GM08714 (cell line): Measurements from ENCODE around the gene RHBDL2.

ENCODE experiments used
- H3K4me3 ChIP-seq: fragments of 200-500 bp; sonication (Bioruptor generic); 2 replicates; pipeline ENCODE4 v1.5.1; 2014; ENCODE audit warnings: mild to moderate bottlenecking, low read length, inconsistent platforms
- ZNF274 ChIP-seq: IDR thresholded peaks from 2 replicates; pipeline ENCODE4 v1.6.1; 2012; ENCODE audit warnings: mild to moderate bottlenecking, low read depth, low read length

Gene RHBDL2

DNA sequence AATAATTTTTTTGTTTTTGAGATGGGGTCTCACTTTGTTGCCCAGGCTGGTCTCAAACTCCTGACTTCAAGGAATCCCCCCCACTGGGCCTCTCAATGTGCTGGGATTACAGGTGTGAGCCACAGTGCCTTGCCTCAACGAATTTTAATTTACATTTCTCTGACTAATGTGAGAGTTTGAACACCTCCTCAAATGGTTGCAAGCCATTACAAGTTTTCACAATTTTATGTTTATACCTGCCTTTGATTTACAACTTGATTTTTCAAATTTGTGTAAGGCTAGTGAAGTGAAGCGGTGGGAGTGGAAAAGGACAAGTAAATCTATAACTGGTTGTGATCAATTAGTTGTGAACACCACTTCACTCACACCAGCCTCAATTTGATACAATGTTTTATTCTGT, 8.9 kb upstream of the RHBDL2 start:
- TF ChIP-seq ZNF274: no peak
- no peak overlapping the region for H3K4me3 ChIP-seq

DNA sequence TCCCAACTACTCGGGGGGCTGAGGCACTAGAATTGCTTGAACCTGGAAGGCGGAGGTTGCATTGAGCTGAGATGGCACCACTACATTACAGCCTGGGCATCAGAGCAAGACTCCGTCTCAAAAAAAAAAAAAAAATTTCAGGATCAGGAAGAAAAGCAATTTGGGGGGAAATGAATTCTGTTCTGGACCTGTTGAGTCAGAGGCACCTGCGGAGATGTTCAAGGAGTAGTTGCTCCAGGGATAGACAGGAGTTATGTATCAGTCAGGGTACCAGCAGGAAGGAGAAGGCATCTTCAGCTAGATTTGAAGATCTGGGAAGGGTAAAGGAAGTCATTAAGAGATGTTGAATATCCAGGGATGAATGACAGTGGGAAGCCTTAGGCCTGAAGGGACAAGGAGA, 2.9 kb upstream of the RHBDL2 start:
- no peak for TF ChIP-seq ZNF274
- no peak overlapping the region for H3K4me3 ChIP-seq

DNA sequence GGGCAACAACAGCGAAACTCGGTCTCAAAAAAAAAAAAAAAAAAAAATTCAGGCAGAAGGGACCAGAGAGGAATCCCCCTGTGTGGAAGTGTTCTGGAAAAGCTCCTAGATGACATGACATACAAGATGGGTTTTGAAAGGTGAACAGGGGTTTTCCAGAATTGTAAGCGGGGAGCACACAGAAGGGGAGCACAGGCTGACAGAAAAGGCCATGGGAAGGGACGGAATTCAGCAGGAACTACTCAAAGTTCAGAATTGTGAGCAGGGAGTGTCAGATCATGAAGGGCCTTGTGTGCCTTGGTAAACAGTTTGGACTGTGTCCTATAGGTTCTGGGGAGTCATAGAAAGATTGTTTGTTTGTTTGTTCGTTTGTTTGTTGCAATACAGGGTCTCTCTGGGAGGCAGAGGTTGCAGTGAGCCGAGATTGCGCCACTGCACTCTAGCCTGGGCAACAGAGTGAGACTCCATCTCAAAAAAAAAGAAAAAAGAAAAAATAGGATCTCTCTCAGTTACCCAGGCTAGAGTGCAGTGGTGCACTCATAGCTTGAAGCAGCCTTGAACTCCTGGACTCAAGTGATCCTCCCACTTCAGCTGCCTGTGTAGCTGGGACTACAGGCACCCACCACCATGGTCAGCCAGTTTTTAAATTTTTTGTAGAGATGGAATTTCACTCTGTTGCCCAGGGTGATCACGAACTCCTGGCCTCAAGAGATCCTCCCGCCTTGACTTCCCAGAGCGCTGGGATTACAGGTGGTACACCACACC, 1.2 kb upstream of the RHBDL2 start:
- H3K4me3 ChIP-seq: no peak overlapping the region
- no peak for TF ChIP-seq ZNF274

DNA sequence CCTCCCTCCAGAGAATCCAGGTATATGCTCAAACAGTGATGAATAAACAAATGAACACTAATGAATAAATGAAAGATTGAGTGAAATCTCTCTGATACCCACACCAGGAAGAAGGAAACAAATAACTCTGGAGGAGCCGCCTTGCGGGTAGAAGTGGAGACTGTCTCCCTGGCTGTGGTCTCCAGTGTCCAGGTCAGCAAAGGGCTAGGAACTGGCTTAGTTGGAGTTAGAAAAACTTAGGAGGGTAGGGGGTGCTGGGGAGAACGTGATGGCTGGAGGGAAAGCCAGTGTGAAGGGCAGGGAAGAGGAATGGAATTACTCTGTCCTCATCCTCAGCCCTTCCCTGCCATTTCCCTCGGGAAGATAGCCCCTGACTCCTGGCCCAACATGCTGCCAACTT, 537 bp downstream of the RHBDL2 start:
- no peak overlapping the region for H3K4me3 ChIP-seq

DNA sequence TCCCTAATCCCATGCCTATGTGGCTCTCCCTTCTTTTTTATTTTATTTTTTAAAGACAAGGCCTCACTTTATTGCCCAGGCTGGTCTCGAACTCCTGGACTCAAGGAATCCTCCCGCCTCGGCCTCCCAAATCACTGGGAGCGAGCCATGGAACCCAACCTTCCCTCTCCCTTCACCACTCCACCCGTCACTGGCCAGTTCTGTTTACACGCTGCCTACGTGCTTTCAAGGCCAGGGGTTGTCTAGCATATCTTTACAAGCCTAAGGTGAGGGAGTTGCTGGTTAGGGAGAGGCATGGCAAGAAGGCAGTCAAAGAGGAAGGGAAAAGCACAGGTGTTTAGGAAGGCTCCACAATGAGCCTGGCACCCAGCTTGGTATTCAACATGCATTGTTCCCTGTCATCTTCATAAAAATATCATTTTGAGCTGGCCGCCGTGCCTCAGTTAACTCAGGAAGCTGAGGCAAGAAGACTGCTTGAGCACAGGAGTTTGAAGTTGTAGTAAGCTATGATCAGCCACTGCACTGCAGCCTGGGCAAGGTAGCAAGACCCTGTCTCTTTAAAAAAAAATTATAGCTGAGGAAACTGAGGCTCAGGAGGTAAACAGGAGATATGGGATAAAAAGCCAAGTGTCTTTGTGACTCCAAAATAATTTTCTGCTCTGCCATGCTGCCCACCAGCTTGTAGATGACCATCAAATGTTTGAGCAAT, 1.1 kb downstream of the RHBDL2 start:
- no peak overlapping the region for H3K4me3 ChIP-seq
- TF ChIP-seq ZNF274: no peak

More for the DNA sequence above, 537 bp downstream of the RHBDL2 start:
- TF ChIP-seq ZNF274: no peak

DNA sequence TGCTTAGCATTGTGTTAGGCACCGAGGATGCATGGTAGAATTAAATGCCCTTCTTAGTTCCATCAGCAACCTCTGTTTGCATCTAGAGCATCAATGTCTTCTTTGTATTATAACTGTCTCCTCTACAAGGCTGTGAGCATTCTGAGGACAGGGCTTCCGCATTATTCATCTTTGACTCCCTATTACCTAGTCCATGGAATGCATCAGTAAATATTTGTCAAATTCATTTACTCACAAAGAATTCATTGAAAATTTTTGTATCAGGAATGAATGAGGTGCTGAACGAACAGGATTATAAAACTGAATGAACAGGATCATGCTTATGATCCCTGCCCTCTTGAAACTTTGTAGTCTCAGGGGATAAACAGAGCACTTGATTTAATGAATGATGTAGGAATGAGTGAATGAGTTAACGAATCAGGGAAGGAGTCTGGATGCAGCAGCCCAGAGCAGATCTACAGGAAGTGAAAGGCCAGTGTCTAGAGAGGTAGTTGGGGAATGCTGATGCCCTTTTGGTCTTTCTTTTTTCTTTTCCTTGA, 2.8 kb downstream of the RHBDL2 start:
- TF ChIP-seq ZNF274: no peak
- no peak overlapping the region for H3K4me3 ChIP-seq

DNA sequence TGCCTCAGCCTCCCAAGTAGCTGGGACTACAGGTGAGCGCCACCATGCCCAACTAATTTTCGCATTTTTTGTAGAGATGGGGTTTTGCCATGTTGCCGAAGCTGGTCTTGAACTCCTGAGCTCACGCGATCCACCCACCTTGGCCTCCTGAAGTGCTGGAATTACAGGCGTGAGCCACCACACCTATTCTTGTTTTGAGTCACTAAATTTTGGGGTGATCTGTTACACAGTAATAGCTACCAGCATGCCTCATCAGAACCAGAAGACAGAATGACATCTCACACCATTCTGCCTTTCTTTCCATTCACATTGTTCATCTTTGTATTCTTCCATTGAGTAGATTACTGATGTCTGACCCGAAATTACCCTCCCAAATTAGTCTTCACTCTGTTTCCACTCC, 9.1 kb downstream of the RHBDL2 start:
- no peak for TF ChIP-seq ZNF274
- H3K4me3 ChIP-seq: no peak overlapping the region

DNA sequence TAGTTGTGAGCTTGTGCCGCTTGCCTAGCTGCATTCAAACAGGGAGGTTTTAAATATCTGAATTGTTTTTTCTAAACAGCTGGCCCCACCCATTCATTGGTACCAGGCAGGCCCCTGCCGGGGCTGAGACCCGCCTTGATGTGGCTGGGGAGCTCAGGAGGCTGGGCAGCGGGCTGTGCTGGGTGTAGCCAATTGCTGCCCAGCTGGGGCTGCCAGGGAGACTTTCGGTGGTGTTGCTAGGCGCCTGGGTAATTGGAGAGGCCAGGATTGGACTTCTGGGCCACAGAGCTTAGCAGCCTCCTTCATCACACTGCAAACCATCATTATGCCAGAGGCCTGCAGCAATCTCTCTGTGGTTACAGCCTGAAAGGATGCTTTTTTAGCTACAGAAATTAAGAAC, 12.2 kb downstream of the RHBDL2 start:
- no peak for TF ChIP-seq ZNF274
- H3K4me3 ChIP-seq: no peak overlapping the region

DNA sequence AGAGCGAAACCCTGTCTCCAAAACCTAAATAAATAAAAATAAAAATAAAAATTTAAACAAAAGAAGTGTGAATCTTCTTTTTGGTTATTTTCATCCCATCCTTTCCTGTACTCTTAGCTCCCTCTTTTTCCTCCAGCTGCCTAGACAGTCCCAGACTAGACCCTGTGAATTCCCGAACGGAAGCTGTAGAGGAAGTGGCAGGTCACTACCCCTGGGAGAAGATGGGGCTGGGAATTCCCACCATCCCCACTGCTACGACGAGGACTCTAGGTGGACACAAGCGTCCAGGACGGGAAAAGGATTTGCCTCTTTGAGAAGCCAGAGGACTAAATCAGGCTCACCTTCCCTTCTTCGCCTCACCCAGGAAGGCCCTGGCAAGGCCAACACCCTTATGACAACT, 12.6 kb downstream of the RHBDL2 start:
- no peak overlapping the region for H3K4me3 ChIP-seq
- no peak for TF ChIP-seq ZNF274

DNA sequence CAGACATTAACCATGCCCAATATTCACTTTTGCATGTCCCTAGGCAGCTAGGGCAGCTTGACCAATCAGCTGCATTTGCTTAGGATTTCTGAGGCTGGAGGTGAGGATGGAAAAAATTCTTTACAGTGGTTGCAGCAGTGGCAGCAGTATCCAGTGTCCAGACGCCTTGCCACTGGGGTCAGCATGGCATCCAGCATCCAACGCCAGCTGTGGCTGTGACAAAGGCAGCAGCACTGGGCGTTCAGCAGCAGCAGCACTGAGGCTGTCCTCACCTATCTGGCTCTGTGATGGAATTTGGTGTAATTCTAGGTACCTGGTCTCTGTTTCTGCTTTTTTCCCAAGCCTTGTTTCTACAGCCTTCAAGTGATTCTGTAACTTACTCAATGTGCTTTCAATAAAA, 15.5 kb downstream of the RHBDL2 start:
- no peak overlapping the region for H3K4me3 ChIP-seq
- no peak for TF ChIP-seq ZNF274

DNA sequence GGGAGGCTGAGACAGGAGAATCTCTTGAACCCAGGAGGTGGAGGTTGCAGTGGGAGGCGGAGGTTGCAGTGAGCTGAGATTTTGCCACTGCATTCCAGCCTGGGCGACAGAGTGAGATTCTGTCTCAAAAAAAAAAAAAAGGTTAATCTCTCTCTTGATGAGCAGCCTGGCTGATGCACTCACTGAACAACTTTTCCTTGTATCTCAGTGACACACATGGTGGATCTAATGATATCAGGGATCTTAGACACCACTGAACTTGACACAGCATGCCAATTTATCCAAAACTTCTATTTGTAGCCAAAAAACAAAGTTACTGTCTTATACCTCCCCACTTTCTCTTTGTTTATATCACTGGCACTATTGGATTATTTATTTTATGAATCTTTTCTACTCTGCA, 16.2 kb downstream of the RHBDL2 start:
- H3K4me3 ChIP-seq: no peak overlapping the region
- TF ChIP-seq ZNF274: no peak

DNA sequence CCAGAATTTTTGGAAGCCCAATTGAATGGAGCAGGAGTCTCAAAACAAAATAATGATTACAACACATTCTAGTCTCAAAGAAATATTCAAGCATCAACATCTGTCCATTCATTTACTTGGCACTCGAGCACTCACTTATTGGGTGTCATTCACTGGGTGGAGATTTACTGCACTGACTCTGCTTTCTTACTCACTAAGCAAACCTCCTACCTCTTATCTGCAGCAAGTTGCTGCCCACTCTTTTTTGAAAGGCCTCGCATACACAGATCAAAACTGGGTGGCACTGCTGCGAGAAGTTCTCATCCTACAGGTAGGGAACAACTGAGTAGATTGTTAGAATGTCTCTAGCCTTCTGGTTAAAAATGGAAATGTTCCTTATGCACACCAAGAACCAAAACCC, 18.0 kb downstream of the RHBDL2 start:
- TF ChIP-seq ZNF274: no peak

DNA sequence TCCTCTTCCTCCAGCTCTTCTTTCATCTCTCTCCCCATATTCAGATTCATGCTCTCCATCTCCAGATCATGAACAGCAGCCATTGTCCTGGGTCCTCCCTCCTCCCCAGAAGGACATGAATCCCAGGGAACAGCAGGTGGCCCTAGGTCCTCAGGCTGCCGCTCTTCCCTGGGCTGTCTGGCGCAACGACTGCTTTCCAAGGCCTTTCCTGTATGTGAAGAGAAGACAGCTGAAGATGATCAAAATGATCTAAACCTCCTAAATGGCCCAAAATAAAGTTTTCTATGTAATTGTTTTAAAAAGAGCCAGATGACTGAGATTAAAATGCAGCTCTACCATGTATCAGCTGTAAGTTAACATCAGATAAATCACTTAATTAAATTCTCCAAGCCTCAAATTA, 22.5 kb downstream of the RHBDL2 start:
- no peak overlapping the region for H3K4me3 ChIP-seq
- TF ChIP-seq ZNF274: no peak

More for the DNA sequence above, 18.0 kb downstream of the RHBDL2 start:
- H3K4me3 ChIP-seq: no peak overlapping the region

DNA sequence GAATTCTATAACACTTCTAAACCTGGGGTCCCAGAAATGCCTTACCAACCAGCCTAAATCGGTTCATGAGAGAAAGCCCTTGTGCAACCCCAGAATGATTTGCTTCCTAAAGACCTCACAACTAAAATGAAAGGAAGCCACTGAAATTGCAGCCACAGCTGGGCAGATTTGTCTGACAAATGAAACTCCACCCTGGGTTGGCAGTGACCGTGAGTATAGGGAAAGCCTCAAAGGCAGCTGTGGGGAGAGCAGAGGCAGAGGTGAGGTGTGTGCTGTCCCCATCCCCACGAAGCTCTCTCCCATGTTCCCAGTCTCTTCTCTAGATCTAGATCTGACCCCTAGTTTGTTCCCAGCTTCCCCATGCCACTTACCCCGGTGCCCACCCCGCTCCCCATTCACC, 23.1 kb downstream of the RHBDL2 start:
- no peak overlapping the region for H3K4me3 ChIP-seq
- TF ChIP-seq ZNF274: no peak

DNA sequence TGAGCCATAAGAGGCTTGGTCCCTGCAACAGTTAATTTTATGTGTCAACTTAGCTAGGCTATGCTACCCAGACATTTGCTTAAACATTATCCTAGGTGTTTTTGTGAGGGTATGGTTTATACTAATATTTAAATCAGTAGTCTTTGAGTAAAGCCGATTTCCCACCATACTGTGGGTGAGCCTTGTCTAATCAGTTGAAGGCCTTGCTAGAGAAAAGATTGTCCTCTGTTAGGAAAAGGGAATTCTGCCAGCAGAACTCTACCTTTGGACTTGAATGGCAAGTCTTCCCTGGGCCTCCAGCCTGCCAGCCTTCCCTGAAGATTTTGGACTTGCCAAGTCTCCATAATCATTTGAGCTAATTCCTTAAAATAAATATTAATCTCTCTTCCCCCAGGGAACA, 23.9 kb downstream of the RHBDL2 start:
- H3K4me3 ChIP-seq: no peak overlapping the region

More for the DNA sequence above, 23.9 kb downstream of the RHBDL2 start:
- TF ChIP-seq ZNF274: no peak
